AG09309 (cell line): ENCODE results near the gene ENSA.
"Not testable (repeated sequence)": the region's sequence is repeated elsewhere in the genome, so short reads cannot be mapped to it uniquely, and the experiment has no call there.

ENCODE experiments used
- DNase-seq: peaks from one replicate; pipeline ENCODE4 v3.0.0-alpha.2; 2010; ENCODE audit warnings: low read depth
- H3K4me3 ChIP-seq: 2 replicates; pipeline ENCODE4 v1.5.1; 2011; ENCODE audit warnings: mild to moderate bottlenecking, low read depth, low read length, moderate library complexity; ENCODE audit not compliant: control insufficient read depth
- TF ChIP-seq, protein P1 (sequence below): IDR thresholded peaks from 2 replicates; pipeline ENCODE4 v1.5.1; 2011; ENCODE audit warnings: mild to moderate bottlenecking, low read depth, low read length, inconsistent platforms; ENCODE audit not compliant: insufficient read depth, control insufficient read depth; ENCODE audit errors: missing control alignments

The ENSA gene

DNA sequence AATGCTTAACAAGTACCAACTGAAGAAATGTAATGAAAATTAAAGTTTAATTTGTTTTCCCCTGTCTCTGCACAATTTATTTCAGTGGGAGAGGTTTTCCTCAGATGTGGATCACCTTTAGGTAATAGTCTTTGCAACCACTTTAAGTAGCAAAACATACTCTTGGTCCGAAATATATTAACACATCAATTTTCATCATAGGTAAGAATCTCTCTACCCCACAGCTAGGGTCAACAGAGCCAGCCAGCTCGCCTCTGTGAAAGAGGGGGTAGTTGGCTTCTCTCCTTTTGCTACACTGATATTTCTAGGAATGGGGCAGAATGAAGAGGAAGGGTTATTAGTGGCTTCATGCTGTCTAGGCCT is 25.2 kb downstream of the ENSA start:
- TF ChIP-seq, protein P1, sequence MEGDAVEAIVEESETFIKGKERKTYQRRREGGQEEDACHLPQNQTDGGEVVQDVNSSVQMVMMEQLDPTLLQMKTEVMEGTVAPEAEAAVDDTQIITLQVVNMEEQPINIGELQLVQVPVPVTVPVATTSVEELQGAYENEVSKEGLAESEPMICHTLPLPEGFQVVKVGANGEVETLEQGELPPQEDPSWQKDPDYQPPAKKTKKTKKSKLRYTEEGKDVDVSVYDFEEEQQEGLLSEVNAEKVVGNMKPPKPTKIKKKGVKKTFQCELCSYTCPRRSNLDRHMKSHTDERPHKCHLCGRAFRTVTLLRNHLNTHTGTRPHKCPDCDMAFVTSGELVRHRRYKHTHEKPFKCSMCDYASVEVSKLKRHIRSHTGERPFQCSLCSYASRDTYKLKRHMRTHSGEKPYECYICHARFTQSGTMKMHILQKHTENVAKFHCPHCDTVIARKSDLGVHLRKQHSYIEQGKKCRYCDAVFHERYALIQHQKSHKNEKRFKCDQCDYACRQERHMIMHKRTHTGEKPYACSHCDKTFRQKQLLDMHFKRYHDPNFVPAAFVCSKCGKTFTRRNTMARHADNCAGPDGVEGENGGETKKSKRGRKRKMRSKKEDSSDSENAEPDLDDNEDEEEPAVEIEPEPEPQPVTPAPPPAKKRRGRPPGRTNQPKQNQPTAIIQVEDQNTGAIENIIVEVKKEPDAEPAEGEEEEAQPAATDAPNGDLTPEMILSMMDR, result no peak
- no peak for DNase-seq
- H3K4me3 ChIP-seq, result no peak overlapping the region

GRCh38 chr1:150603711-150604110 is 25.7 kb downstream of the ENSA start:
- TF ChIP-seq, protein P1, result no peak
- no peak overlapping the region for H3K4me3 ChIP-seq
- no peak for DNase-seq

DNA sequence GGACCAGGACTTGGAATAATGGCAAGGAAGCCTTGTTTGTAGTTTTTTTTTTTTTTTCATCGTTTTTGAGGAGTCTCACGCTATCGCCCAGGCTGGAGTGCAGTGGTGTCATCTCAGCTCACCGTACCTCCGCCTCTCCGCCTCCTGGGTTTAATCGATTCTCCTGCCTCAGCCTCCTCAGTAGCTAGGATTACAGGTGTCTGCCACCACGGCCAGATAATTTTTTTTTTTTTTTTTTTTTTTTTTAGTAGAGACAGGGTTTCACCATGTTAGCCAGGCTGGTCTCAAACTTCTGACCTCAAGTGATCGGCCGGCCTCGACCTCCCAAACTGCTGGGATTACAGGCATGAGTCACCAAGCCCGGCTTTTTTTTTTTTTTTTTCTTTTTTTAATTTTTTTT is 27.0 kb downstream of the ENSA start:
- not testable (repeated sequence) for DNase-seq, H3K4me3 ChIP-seq

DNA sequence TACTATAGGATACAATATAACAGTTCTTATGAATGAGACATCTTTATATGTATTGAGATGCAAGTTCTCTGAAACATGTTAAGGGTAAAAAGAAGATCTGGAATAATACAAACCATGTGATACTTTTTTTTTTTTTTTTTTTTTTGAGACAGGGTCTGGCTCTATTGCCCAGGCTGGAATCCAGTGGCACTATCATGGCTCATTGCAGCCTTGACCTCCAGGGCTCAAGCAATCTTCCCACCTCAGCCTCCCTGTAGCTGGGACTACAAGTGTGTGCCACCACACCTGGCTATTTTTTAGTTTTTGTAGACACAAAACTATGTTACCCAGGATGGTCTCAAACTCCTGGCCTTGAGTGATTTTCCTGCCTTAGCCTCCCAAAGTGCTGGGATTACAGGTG is 27.9 kb downstream of the ENSA start:
- DNase-seq, result no peak
- TF ChIP-seq, protein P1, result no peak

DNA sequence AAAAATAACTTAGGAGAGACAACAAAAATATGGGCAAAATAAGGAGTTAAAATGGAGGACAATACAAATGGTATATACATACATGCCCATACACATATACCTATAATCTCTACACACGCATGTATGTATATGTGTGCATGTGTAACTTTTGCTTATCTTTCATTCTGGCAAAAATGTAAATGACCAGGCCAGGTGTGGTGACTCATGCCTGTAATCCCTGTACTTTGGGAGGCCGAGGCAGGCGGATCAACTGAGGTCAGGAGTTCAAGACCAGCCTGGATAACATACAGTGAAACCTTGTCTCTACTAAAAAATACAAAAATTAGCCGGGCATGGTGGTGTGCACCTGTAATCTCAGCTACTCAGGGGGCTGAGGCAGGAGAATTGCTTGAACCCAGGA is 31.1 kb downstream of the ENSA start:
- not testable (repeated sequence) for DNase-seq, H3K4me3 ChIP-seq

More for the DNA sequence above, 27.9 kb downstream of the ENSA start:
- H3K4me3 ChIP-seq, result no peak overlapping the region

DNA sequence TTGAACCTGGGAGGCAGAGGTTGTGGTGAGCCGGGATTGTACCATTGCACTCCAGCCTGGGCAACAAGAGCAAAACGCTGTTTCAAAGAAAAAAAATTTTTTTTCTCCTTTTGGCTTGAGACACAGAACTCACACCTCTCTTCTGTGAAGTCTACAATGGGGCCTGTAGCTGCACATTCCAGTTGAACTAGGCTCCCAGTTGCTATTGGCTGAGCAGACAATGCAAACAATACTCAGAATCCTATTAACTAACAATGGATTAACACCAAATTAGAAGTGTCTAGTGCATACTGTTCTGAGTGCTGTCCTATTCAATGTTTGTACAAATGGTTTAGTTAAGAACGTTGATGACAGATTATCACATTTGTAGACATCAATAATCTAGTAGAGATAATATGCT is 32.4 kb downstream of the ENSA start:
- no peak for DNase-seq
- H3K4me3 ChIP-seq, result no peak overlapping the region
- TF ChIP-seq, protein P1, result no peak

DNA sequence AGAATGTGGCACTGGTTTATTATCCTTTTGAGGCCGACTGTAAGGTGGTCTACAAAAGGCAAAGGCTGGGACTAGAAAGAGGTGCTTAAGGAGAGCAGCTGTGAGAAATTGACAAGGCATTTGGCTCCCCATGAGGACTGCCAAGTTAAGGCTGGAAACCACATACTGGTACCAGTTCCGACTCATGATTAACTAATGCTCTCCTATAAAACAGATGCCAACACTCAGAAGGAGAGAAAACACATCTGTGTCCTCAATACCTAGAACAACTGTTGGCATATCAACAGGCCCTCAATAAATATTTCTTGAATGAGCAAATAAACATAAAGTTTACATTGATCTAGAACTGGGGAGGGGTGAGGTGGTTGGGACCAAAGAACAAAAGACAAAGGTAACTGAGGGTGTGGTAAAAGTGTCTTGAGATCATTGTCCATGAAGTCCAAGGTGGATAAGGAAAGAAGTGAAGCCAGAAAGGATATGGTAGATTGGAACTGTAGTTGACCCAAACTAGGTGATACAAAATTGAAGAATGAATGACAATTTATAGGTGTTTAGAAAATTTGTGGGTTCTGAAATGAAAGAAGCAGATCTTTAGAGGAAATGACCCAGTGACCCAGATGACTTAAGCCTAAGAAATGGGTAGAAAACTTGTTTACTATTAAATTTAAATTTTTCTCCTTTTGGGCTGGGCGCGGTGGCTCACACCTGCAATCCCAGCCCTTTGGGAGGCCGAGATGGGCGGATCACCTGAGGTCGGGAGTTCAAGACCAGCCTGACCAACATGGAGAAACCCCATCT is 33.1 kb downstream of the ENSA start:
- no peak overlapping the region for H3K4me3 ChIP-seq
- TF ChIP-seq, protein P1, result no peak
- no peak for DNase-seq

GRCh38 chr1:150582371-150582770 is 47.0 kb downstream of the ENSA start:
- H3K4me3 ChIP-seq, result no peak overlapping the region
- TF ChIP-seq, protein P1, result no peak
- DNase-seq, result no peak

- H3K4me3 ChIP-seq, DNase-seq: not testable (repeated sequence)
These were observed 47.5 kb downstream of the ENSA start for GRCh38 chr1:150581962-150582361.

GRCh38 chr1:150581437-150581836 is 48.0 kb downstream of the ENSA start:
- DNase-seq, H3K4me3 ChIP-seq: not testable (repeated sequence)

- not testable (repeated sequence) for DNase-seq, H3K4me3 ChIP-seq
These were observed 48.4 kb downstream of the ENSA start for GRCh38 chr1:150580966-150581365.
